ENCODE data around the gene ZNF750. TPM values are rescaled to one million over a fixed set of nuclear protein-coding genes. Genes with fewer than 3 reads are reported as not detected.

The ZNF750 gene
- total and polyA plus RNA-seq, 2 experiments from 2014 or later, result 0.13 to 0.17 TPM

GRCh38 chr17:82786427-82786826, 53.4 kb downstream of the ZNF750 start:
- no peak overlapping the region for H3K4me2 ChIP-seq
- peaks cover 10% of the 10 kb centered on the region for H3K4me1 Mint-ChIP-seq
- H3K27me3 Mint-ChIP-seq (ENCODE audit: insufficient read depth, low read depth, poor library complexity), result peaks cover 18% of the 10 kb centered on the region
- no peak overlapping the region for H3K4me3 Mint-ChIP-seq
- peaks cover 4% of the 10 kb centered on the region; the same call in 2 of the 3 replicates for H3K9me3 Mint-ChIP-seq
- H3K36me3 Mint-ChIP-seq (ENCODE audit: low read depth), result peaks cover 49% of the 10 kb centered on the region
- no peaks in the 10 kb centered on the region; the same call in 1 of the 2 replicates for H3K4me1 ChIP-seq (ENCODE audit: insufficient read depth)
- H3K36me3 ChIP-seq (ENCODE audit: insufficient read depth), result peaks cover 10% of the 10 kb centered on the region; the same call in 1 of the 2 replicates
- no peaks in the 10 kb centered on the region for H3K27me3 ChIP-seq (ENCODE audit: insufficient read depth)
- no peak overlapping the region for H2AFZ ChIP-seq
- no peak for DNase-seq (ENCODE audit: low spot score)
- H3K4me3 ChIP-seq, result no peak overlapping the region
- TF ChIP-seq NANOG (IDR thresholded peaks at IDR 0.05; ENCODE audit: borderline replicate concordance) (no peak), ETS1 (IDR thresholded peaks at IDR 0.05) (no peak), CREB1 (CRISPR knock-in tag; IDR thresholded peaks at IDR 0.05; ENCODE audit: low read depth) (no peak), REST (IDR thresholded peaks at IDR 0.05; ENCODE audit: unreplicated experiment) (no peak), POLR2AphosphoS5 (IDR thresholded peaks at IDR 0.05; ENCODE audit: low read depth) (no peak), CTCF (conservative IDR thresholded peaks at IDR 0.05; ENCODE audit: low read depth in 2 of 2) (no peak), ZNF462 (CRISPR knock-in tag; IDR thresholded peaks at IDR 0.05) (no peak), ZNF331 (CRISPR knock-in tag; IDR thresholded peaks at IDR 0.05; ENCODE audit: low read depth) (no peak), ZNF114 (CRISPR knock-in tag; IDR thresholded peaks at IDR 0.05) (no peak), EZH2phosphoT487 (IDR thresholded peaks at IDR 0.05; ENCODE audit: unreplicated experiment) (no peak), EZH2 (IDR thresholded peaks at IDR 0.05; ENCODE audit: low read depth, unreplicated experiment) (no peak), JUNB (IDR thresholded peaks at IDR 0.05; ENCODE audit: unreplicated experiment) (no peak), STAT1 (IDR thresholded peaks at IDR 0.05; ENCODE audit: unreplicated experiment) (no peak)
- no peak overlapping the region for H3K27ac Mint-ChIP-seq
- peaks cover 8% of the 10 kb centered on the region for H4K20me1 ChIP-seq (replicated peaks; ENCODE audit: insufficient read depth)
- no peak for ATAC-seq
- peaks cover 55% of the 10 kb centered on the region for H3K79me2 ChIP-seq (replicated peaks; ENCODE audit: insufficient read depth)
- H3K9me2 ChIP-seq (ENCODE audit: insufficient read depth), result no peaks in the 10 kb centered on the region
- H3K27ac ChIP-seq (ENCODE audit: low read depth), result peak overlapping the region; percentile 39; the same call in 1 of the 2 replicates
- H3F3A ChIP-seq (replicated peaks; ENCODE audit: low read depth), result no peaks in the 10 kb centered on the region

Measured in GM23338 (cell line).